H9 (cell line): ENCODE results near the gene DIAPH2. TPM values are rescaled to one million over a fixed set of nuclear protein-coding genes. Genes with fewer than 3 reads are reported as not detected.

Experiments used
- DNase-seq: peaks from one replicate; pipeline ENCODE4 v3.0.0-alpha.2; 2017
- H2AFZ ChIP-seq: one replicate; pipeline ENCODE4 v1.6.1; 2013; ENCODE audit warnings: mild to moderate bottlenecking, low read length, control low read depth, moderate library complexity
- H2AK5ac ChIP-seq: 2 replicates; pipeline ENCODE4 v1.6.1; 2013; ENCODE audit warnings: low read length, control low read depth, mixed read lengths; ENCODE audit not compliant: insufficient read length
- H2BK120ac ChIP-seq: one replicate; pipeline ENCODE4 v1.6.1; 2013; ENCODE audit warnings: low read depth, mild to moderate bottlenecking, low read length, control low read depth, inconsistent platforms; ENCODE audit not compliant: poor library complexity, severe bottlenecking
- H2BK12ac ChIP-seq: 2 replicates; pipeline ENCODE4 v1.6.1; 2013; ENCODE audit warnings: low read length, control low read depth, mixed read lengths, low read depth; ENCODE audit not compliant: insufficient read length
- H2BK15ac ChIP-seq: 2 replicates; pipeline ENCODE4 v1.6.1; 2013; ENCODE audit warnings: low read depth, low read length, control low read depth
- H2BK20ac ChIP-seq: one replicate; pipeline ENCODE4 v1.6.1; 2013; ENCODE audit warnings: low read depth, mild to moderate bottlenecking, low read length, control low read depth, inconsistent platforms; ENCODE audit not compliant: poor library complexity, severe bottlenecking
- H2BK5ac ChIP-seq: 2 replicates; pipeline ENCODE4 v1.6.1; 2013; ENCODE audit warnings: low read length, control low read depth, mixed read lengths; ENCODE audit not compliant: insufficient read length
- H3K14ac ChIP-seq: 2 replicates; pipeline ENCODE4 v1.6.1; 2013; ENCODE audit warnings: low read length, control low read depth; ENCODE audit not compliant: insufficient read depth
- H3K18ac ChIP-seq: 2 replicates; pipeline ENCODE4 v1.6.1; 2013; ENCODE audit warnings: low read depth, mild to moderate bottlenecking, mixed read lengths, low read length, control low read depth; ENCODE audit not compliant: insufficient read length
- H3K23ac ChIP-seq: 2 replicates; pipeline ENCODE4 v1.6.1; 2013; ENCODE audit warnings: low read length, control low read depth, mixed read lengths, low read depth; ENCODE audit not compliant: insufficient read length
- H3K23me2 ChIP-seq: 2 replicates; pipeline ENCODE4 v1.6.1; 2013; ENCODE audit warnings: low read depth, mild to moderate bottlenecking, mixed read lengths, low read length, control low read depth; ENCODE audit not compliant: insufficient read length, poor library complexity, severe bottlenecking
- H3K27ac ChIP-seq: 2 replicates; pipeline ENCODE4 v1.5.1; 2013; ENCODE audit warnings: low read length, control low read depth, mixed read lengths, low read depth; ENCODE audit not compliant: insufficient read length
- H3K27me3 ChIP-seq: 2 replicates; pipeline ENCODE4 v1.6.1; 2013; ENCODE audit warnings: low read length, control low read depth, inconsistent platforms; ENCODE audit not compliant: insufficient read depth
- H3K4ac ChIP-seq: 2 replicates; pipeline ENCODE4 v1.6.1; 2013; ENCODE audit warnings: low read depth, mild to moderate bottlenecking, control low read depth, inconsistent platforms, low read length, moderate library complexity
- H3K4me1 ChIP-seq: 2 replicates; pipeline ENCODE4 v1.6.1; 2013; ENCODE audit warnings: low read length, control low read depth, inconsistent platforms; ENCODE audit not compliant: insufficient read depth
- H3K4me2 ChIP-seq: 2 replicates; pipeline ENCODE4 v1.6.1; 2013; ENCODE audit warnings: low read length, control low read depth, mixed read lengths; ENCODE audit not compliant: insufficient read length, insufficient read depth
- H3K56ac ChIP-seq: 2 replicates; pipeline ENCODE4 v1.6.1; 2013; ENCODE audit warnings: low read depth, mild to moderate bottlenecking, mixed read lengths, low read length, control low read depth; ENCODE audit not compliant: insufficient read length
- H3K79me1 ChIP-seq: 2 replicates; pipeline ENCODE4 v1.6.1; 2013; ENCODE audit warnings: low read depth, mild to moderate bottlenecking, moderate library complexity, low read length, control low read depth, inconsistent platforms; ENCODE audit not compliant: insufficient read depth, poor library complexity, severe bottlenecking
- H3K79me2 ChIP-seq: 2 replicates; pipeline ENCODE4 v1.6.1; 2013; ENCODE audit warnings: low read length, control low read depth, inconsistent platforms; ENCODE audit not compliant: insufficient read depth
- H3K9ac ChIP-seq: 2 replicates; pipeline ENCODE4 v1.6.1; 2013; ENCODE audit warnings: low read length, control low read depth, mixed read lengths; ENCODE audit not compliant: insufficient read length; ENCODE audit errors: extremely low read depth
- H3K9me3 ChIP-seq: one replicate; pipeline ENCODE4 v1.6.1; 2013; ENCODE audit warnings: low read depth, low read length, inconsistent platforms; ENCODE audit not compliant: control insufficient read depth
- H3T11ph ChIP-seq: one replicate; pipeline ENCODE4 v1.6.1; 2013; ENCODE audit warnings: mild to moderate bottlenecking, low read length, control low read depth, inconsistent platforms
- H4K20me1 ChIP-seq: one replicate; pipeline ENCODE4 v1.6.1; 2013; ENCODE audit not compliant: control insufficient read depth, insufficient read length, insufficient read depth
- H4K5ac ChIP-seq: 2 replicates; pipeline ENCODE4 v1.6.1; 2013; ENCODE audit warnings: low read depth, mild to moderate bottlenecking, mixed read lengths, low read length, control low read depth; ENCODE audit not compliant: insufficient read length
- H4K8ac ChIP-seq: replicated peaks from 2 replicates; pipeline ENCODE4 v1.6.1; 2013; ENCODE audit warnings: low read length, control low read depth, mixed read lengths, low read depth; ENCODE audit not compliant: insufficient read length
- H4K91ac ChIP-seq: 2 replicates; pipeline ENCODE4 v1.6.1; 2013; ENCODE audit warnings: low read depth, mild to moderate bottlenecking, moderate library complexity, mixed read lengths, low read length, control low read depth; ENCODE audit not compliant: insufficient read length
- H3K27ac Mint-ChIP-seq, 3 experiments: 2 replicates in 2 of 3; 3 replicates in 1 of 3; pipeline ENCODE4 v1.8.0; 2020 to 2021; ENCODE audit warnings: mixed read lengths in 3 of 3, mild to moderate bottlenecking in 1 of 3, moderate library complexity in 1 of 3
- H3K27me3 Mint-ChIP-seq: 2 replicates; pipeline ENCODE4 v1.8.0; 2021; ENCODE audit warnings: low read depth, mild to moderate bottlenecking, moderate library complexity, mixed read lengths
- H3K36me3 Mint-ChIP-seq, 3 experiments: 2 replicates in 2 of 3; 3 replicates in 1 of 3; pipeline ENCODE4 v1.8.0; 2020 to 2021; ENCODE audit warnings: low read depth in 3 of 3, mixed read lengths in 3 of 3; ENCODE audit not compliant: insufficient read depth in 1 of 3
- H3K4me1 Mint-ChIP-seq, 2 experiments: 2 replicates each; pipeline ENCODE4 v1.8.0; 2020; ENCODE audit warnings: mixed read lengths in 2 of 2
- H3K4me3 Mint-ChIP-seq, 2 experiments: 2 replicates in 1 of 2; 3 replicates in 1 of 2; pipeline ENCODE4 v1.8.0; 2020 to 2021; ENCODE audit warnings: mild to moderate bottlenecking in 2 of 2, mixed read lengths in 2 of 2, moderate library complexity in 1 of 2
- H3K9me3 Mint-ChIP-seq, 2 experiments: 2 replicates in 1 of 2; 3 replicates in 1 of 2; pipeline ENCODE4 v1.8.0; 2020; ENCODE audit warnings: mild to moderate bottlenecking in 2 of 2, mixed read lengths in 2 of 2, moderate library complexity in 1 of 2
- CTCF ChIP-seq: fragments of 200-600 bp; sonication (generic); conservative IDR thresholded peaks from 3 replicates; pipeline ENCODE4 v1.8.0; 2021; ENCODE audit warnings: antibody characterized with exemption, mild to moderate bottlenecking
- WGBS: extraction: QIAGEN DNeasy Blood & Tissue Kit; methylation state at CpG from one replicate; pipeline ENCODE4 v1.1.7; 2013; ENCODE audit warnings: missing lambda C conversion rate, low lambda C conversion rate, mixed read lengths; ENCODE audit not compliant: insufficient read length; ENCODE audit errors: extremely low coverage; 5-methylcytosine and 5-hydroxymethylcytosine counted together
- total RNA-seq: library from RNA; stranded (reverse); gene quantifications from 2 replicates; pipeline ENCODE4 v1.2.1, GENCODE V29; 2021

DIAPH2 gene
- total RNA-seq, 1 experiment from 2014 or later = 45.4 TPM

GRCh38 chrX:96987228-96987627 is 302.6 kb downstream of the DIAPH2 start:
- no peaks in the 10 kb centered on the region for H3K23me2 ChIP-seq
- H3T11ph ChIP-seq = no peak overlapping the region
- H3K4me2 ChIP-seq = no peak overlapping the region
- no peaks in the 10 kb centered on the region; the same call in 1 of the 2 replicates for H3K4me1 ChIP-seq
- H3K4me1 Mint-ChIP-seq = peaks cover 16 to 23% of the 10 kb centered on the region in 2 experiments
- H3K18ac ChIP-seq = no peak overlapping the region
- no peak overlapping the region for H2BK5ac ChIP-seq
- no peak overlapping the region for H2BK15ac ChIP-seq
- no peak for DNase-seq
- no peak overlapping the region for H3K27ac ChIP-seq
- no peak overlapping the region for H4K91ac ChIP-seq
- H3K27ac Mint-ChIP-seq = no peak overlapping the region
- no peaks in the 10 kb centered on the region for H3K36me3 Mint-ChIP-seq
- no peak overlapping the region for H3K56ac ChIP-seq
- no peak overlapping the region for H3K23ac ChIP-seq
- no peak overlapping the region for H2AFZ ChIP-seq
- H2AK5ac ChIP-seq = no peak overlapping the region
- H3K27me3 ChIP-seq = no peaks in the 10 kb centered on the region
- H4K5ac ChIP-seq = no peak overlapping the region
- no peak overlapping the region for H3K14ac ChIP-seq
- no peaks in the 10 kb centered on the region for H3K27me3 Mint-ChIP-seq
- H3K79me1 ChIP-seq = no peaks in the 10 kb centered on the region
- WGBS = no CpG with 5 or more reads among the region's 1 CpG
- H3K9me3 ChIP-seq = no peaks in the 10 kb centered on the region
- no peaks in the 10 kb centered on the region for H3K9me3 Mint-ChIP-seq
- no peak overlapping the region for H2BK12ac ChIP-seq
- no peak overlapping the region for H2BK120ac ChIP-seq
- H3K79me2 ChIP-seq = no peaks in the 10 kb centered on the region
- no peak overlapping the region for H3K9ac ChIP-seq
- H3K4me3 Mint-ChIP-seq = no peak overlapping the region
- no peak for TF ChIP-seq CTCF
- H4K8ac ChIP-seq = no peak overlapping the region
- H3K4ac ChIP-seq = no peak overlapping the region
- no peaks in the 10 kb centered on the region for H4K20me1 ChIP-seq
- no peak overlapping the region for H2BK20ac ChIP-seq
